GM21529 (cell line): Measurements from ENCODE around the gene GAS6.

ENCODE experiments used
- ATAC-seq: cut with Tn5 transposase; IDR thresholded peaks from one replicate; pipeline ENCODE4 v1.9.1; 2021; ENCODE audit not compliant: unreplicated experiment

The GAS6 gene

GRCh38 chr13:113853518-113854237 lies 10.2 kb downstream of the GAS6 start:
- no peak for ATAC-seq

- ATAC-seq, result no peak
Observed at GRCh38 chr13:113852536-113853517, 11.0 kb downstream of the GAS6 start.

- no peak for ATAC-seq
Observed at GRCh38 chr13:113851826-113852535, 11.9 kb downstream of the GAS6 start.

GRCh38 chr13:113851480-113851803 lies 12.4 kb downstream of the GAS6 start:
- no peak for ATAC-seq

- no peak for ATAC-seq
Observed at GRCh38 chr13:113850722-113851479, 13.0 kb downstream of the GAS6 start.

- no peak for ATAC-seq
Observed at GRCh38 chr13:113849981-113850721, 13.7 kb downstream of the GAS6 start.

- ATAC-seq, result no peak
Observed at GRCh38 chr13:113849546-113849945, 14.3 kb downstream of the GAS6 start.

- no peak for ATAC-seq
Observed at GRCh38 chr13:113848431-113849260, 15.2 kb downstream of the GAS6 start.

GRCh38 chr13:113848020-113848419 lies 15.9 kb downstream of the GAS6 start:
- ATAC-seq, result no peak

GRCh38 chr13:113846636-113847318 lies 17.1 kb downstream of the GAS6 start:
- no peak for ATAC-seq

GRCh38 chr13:113845723-113846635 lies 17.9 kb downstream of the GAS6 start:
- no peak for ATAC-seq

- ATAC-seq, result no peak
Observed at GRCh38 chr13:113845055-113845454, 18.8 kb downstream of the GAS6 start.

- no peak for ATAC-seq
Observed at GRCh38 chr13:113843864-113844556, 19.9 kb downstream of the GAS6 start.

GRCh38 chr13:113843063-113843654 lies 20.7 kb downstream of the GAS6 start:
- ATAC-seq, result no peak

GRCh38 chr13:113842336-113843062 lies 21.4 kb downstream of the GAS6 start:
- no peak for ATAC-seq

GRCh38 chr13:113841353-113841650 lies 22.6 kb downstream of the GAS6 start:
- ATAC-seq, result no peak
